NCI-H146 treated with DMSO at 0.1 percent for 48 hours (cell line): ENCODE data around the gene ABL2.
"Not testable (repeated sequence)": the region's sequence is repeated elsewhere in the genome, so short reads cannot be mapped to it uniquely, and the experiment has no call there.

ENCODE experiments used
- DNase-seq: peaks from one replicate; lab custom pipeline; 2025; ENCODE audit not compliant: unreplicated experiment; lab: John Stamatoyannopoulos, UW

ABL2 gene

GRCh38 chr1:179217943-179218507 lies 11.5 kb downstream of the ABL2 start:
- DNase-seq, result no peak

- not testable (repeated sequence) for DNase-seq
Observed at GRCh38 chr1:179213317-179213716, 16.2 kb downstream of the ABL2 start.

- DNase-seq, result no peak
Observed at GRCh38 chr1:179208681-179209477, 20.6 kb downstream of the ABL2 start.

- no peak for DNase-seq
Observed at GRCh38 chr1:179206812-179207211, 22.7 kb downstream of the ABL2 start.

- no peak for DNase-seq
Observed at GRCh38 chr1:179205284-179205683, 24.2 kb downstream of the ABL2 start.

- DNase-seq, result no peak
Observed at GRCh38 chr1:179202161-179202560, 27.3 kb downstream of the ABL2 start.

GRCh38 chr1:179200586-179200985 lies 28.9 kb downstream of the ABL2 start:
- no peak for DNase-seq

- no peak for DNase-seq
Observed at GRCh38 chr1:179197690-179198297, 31.7 kb downstream of the ABL2 start.

- DNase-seq, result not testable (repeated sequence)
Observed at GRCh38 chr1:179195857-179196256, 33.6 kb downstream of the ABL2 start.

GRCh38 chr1:179195376-179195775 lies 34.1 kb downstream of the ABL2 start:
- no peak for DNase-seq

- no peak for DNase-seq
Observed at GRCh38 chr1:179194068-179194537, 35.4 kb downstream of the ABL2 start.

- no peak for DNase-seq
Observed at GRCh38 chr1:179190861-179191260, 38.6 kb downstream of the ABL2 start.

- DNase-seq, result no peak
Observed at GRCh38 chr1:179187735-179188471, 41.6 kb downstream of the ABL2 start.

- no peak for DNase-seq
Observed at GRCh38 chr1:179187043-179187442, 42.4 kb downstream of the ABL2 start.

- DNase-seq, result no peak
Observed at GRCh38 chr1:179184403-179184802, 45.1 kb downstream of the ABL2 start.

GRCh38 chr1:179183857-179184256 lies 45.6 kb downstream of the ABL2 start:
- no peak for DNase-seq

GRCh38 chr1:179178950-179179349 lies 50.5 kb downstream of the ABL2 start:
- DNase-seq, result no peak

- no peak for DNase-seq
Observed at GRCh38 chr1:179178183-179178582, 51.3 kb downstream of the ABL2 start.

- no peak for DNase-seq
Observed at GRCh38 chr1:179177615-179178014, 51.9 kb downstream of the ABL2 start.

- DNase-seq, result no peak
Observed at GRCh38 chr1:179177182-179177581, 52.3 kb downstream of the ABL2 start.

- DNase-seq, result no peak
Observed at GRCh38 chr1:179175011-179175841, 54.3 kb downstream of the ABL2 start.
